AG09309 (cell line): ENCODE results near the gene CDH4.

Experiments
- DNase-seq: peaks from one replicate; pipeline ENCODE4 v3.0.0-alpha.2; 2010; ENCODE audit warnings: low read depth
- H3K4me3 ChIP-seq: 2 replicates; pipeline ENCODE4 v1.5.1; 2011; ENCODE audit warnings: mild to moderate bottlenecking, low read depth, low read length, moderate library complexity; ENCODE audit not compliant: control insufficient read depth
- TF ChIP-seq, protein P1 (sequence below): IDR thresholded peaks from 2 replicates; pipeline ENCODE4 v1.5.1; 2011; ENCODE audit warnings: mild to moderate bottlenecking, low read depth, low read length, inconsistent platforms; ENCODE audit not compliant: insufficient read depth, control insufficient read depth; ENCODE audit errors: missing control alignments

Gene CDH4

DNA sequence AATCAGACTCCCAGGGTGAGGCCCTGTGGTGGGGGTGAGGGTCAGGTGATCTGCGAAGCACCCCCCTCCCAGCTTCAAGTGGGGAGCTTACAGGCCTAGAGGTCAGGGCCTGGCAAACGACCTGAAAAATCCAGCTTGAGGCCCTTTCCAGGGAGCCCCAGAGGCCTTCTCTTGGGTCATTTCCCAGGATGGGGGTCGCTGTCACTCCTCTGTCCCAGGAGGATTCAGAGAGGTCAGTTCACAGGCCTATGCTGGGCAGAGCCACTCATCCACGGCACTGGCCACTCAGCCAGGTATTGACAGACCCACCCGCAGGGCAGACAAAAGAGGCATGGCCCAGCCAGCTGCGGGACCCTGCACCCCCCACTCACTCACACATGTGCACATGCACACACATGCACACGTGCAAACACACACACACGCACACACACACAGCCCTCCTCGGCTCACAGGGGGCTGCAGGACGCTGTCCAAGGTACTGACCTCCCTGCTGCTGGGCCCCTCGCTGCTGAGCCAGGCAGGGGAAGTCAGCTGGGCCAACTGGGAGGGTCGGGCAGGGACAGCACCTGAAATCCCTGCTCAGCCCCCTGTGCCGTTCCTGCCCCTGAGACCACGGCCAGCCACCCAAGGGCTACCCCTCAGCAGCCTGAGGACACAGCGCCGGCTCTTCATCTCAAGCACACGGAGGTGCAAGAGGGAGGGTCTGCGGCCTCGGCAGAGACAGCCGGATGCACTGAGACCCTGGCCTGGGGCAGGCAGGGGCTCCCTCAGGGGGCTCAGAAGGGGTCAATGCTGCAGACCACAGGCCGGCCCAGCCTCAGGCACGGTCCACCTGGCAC is 699.9 kb downstream of the CDH4 start:
- TF ChIP-seq, protein P1, sequence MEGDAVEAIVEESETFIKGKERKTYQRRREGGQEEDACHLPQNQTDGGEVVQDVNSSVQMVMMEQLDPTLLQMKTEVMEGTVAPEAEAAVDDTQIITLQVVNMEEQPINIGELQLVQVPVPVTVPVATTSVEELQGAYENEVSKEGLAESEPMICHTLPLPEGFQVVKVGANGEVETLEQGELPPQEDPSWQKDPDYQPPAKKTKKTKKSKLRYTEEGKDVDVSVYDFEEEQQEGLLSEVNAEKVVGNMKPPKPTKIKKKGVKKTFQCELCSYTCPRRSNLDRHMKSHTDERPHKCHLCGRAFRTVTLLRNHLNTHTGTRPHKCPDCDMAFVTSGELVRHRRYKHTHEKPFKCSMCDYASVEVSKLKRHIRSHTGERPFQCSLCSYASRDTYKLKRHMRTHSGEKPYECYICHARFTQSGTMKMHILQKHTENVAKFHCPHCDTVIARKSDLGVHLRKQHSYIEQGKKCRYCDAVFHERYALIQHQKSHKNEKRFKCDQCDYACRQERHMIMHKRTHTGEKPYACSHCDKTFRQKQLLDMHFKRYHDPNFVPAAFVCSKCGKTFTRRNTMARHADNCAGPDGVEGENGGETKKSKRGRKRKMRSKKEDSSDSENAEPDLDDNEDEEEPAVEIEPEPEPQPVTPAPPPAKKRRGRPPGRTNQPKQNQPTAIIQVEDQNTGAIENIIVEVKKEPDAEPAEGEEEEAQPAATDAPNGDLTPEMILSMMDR = no peak
- H3K4me3 ChIP-seq = no peak overlapping the region
- no peak for DNase-seq

DNA sequence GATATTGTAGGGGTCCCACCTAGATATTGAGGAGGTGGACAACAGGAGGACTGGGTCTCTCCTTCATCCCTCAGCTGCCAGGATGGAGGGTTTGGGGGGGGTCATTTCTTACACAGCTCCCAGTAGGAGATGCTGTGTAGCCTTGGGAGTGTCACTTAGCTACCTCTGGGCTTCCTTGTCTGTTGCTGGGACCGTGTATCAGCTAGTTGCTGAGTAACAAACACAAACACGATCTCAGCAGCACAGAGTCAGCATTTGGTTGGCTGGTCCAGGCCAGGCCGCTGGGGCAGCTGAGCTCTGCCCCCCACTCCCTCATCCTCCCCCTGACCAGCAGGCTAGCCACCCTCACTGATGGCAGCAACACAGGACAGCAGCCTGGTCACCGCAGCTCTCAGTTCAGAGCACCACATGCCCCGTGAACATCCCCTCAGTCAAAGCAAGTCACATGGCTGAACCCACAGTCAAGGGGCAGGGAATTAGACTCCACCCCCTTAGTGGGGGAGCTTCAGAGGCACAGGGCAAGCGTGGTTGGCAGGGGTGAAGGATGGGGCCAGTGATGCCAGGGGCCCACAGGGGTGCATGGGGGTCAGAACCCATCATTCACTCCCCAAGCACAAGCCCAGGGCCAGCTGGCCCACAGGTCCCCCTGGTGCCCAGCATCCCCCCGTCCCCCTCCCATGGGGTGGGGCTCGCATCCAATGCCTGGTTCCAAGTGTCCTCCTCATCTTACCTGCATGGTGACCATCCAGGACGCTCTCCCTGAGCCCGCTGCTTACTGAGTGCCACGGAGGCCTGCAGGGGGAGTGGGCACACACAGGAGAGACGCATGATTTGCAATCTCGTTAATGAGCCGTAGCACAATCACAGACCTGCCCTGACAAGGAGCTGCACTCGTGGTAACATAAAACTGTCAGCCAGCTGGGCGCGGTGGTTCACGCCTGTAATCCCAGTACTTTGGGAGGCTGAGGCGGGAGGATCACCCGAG is 701.3 kb downstream of the CDH4 start:
- TF ChIP-seq, protein P1 = no peak

DNA sequence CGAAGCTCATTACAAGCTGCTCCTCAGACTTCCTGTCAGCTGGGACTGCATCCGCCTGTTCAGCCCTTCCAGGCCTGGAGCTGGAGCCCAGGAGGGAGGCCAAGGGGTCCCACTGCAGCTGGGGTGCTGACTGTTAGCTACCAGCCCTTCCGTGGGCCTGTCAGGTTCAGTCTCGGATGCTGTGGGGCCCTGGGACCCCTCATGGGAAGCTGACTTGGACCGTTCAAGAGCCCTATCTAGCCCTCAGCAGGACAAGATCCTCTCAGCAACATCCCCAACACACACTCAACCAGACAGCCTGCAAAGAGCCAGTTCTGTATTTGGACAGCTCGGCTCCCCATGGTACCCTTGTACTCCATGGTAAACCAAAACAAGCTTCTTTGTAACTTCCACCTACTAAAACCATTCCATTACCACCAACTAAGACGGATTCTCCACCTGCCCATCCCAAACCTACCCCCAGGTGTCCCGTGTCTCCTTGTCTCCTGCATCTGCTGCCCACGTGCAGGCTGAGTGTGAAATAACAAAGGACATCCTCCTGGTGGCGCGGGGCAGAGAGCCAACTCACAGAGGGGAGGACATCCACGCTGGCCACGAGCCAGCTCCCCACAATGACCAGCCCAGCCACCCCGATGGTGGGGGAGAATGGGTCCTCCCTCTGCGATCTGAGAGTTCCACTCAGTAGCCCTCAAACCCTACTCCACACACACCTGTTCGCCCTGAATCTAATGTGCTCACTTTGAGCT is 702.4 kb downstream of the CDH4 start:
- no peak for DNase-seq
- no peak overlapping the region for H3K4me3 ChIP-seq
- TF ChIP-seq, protein P1 = no peak

More for the DNA sequence above, 701.3 kb downstream of the CDH4 start:
- DNase-seq = no peak
- no peak overlapping the region for H3K4me3 ChIP-seq

DNA sequence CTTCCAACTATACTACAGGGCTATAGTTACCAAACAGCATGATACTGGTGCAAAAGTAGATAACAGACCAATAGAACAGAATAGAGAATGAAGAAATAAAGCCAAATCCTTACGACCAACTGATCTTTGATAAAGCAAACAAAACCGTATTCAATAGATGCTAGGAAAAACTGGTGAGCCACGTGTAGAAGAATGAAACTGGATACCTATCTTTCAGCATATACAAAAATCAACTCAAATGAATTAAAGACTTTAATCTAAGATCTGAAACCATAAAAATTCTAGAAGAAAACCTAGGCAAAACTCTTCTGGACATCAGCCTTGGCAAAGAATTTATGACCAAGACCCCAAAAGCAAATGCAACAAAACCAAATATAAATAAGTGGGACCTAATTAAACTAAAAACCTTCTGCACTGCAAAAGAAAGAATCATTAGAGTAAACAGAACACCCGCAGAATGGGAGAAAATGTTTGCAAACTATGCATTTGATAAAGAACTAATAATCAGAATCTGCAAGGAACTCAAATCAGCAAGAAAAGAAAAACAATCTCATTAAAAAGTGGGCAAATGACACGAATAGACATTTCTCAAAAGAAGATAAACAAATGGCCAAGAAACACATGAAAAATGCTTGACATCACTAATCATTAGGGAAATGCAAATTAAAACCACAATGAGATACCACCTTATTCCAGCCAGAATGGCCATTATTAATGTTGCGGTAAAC is 703.8 kb downstream of the CDH4 start:
- H3K4me3 ChIP-seq = no peak overlapping the region
- DNase-seq = no peak
- TF ChIP-seq, protein P1 = no peak

DNA sequence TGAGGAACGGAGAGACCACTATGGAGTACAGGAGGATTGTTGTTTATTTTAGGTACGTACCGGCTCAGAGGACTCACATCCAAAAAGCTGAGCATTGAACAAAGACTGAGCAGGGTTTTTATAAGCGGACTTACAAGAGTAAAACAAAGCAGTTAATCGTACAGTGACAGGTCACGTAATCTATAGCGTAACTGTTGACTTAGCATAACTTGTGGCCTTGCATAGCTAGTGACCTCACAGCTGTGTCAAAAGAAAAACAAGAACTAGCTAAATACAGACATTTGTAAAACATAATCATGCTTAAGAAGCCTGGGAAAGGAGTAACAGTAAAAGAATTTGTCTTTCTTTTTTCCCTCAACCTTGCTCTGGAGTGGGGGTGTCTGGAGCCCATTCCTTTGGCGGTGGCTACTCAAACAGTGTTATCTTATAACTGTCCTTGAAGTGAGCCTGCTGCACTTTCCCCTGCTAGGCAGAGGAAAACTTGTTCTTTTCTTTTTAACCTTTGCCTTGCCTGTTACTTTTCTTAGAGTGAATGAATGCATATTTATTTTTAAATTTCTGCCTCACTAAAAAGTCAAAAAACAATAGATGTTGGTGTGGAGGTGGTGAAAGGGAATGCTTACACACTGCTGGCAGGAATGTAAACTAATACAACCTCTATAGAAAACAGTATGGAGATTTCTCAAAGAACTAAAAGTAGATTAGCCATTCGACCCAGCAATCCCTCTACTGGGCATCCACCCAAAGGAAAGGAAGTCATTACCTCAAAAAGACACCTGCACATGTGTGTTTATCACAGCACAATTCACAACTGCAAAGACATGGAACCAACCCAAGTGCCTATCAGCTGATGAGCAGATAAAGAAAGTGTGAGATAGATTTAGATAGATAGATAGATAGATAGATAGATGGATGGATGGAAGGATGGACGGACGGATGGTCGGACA is 704.6 kb downstream of the CDH4 start:
- H3K4me3 ChIP-seq = no peak overlapping the region
- no peak for DNase-seq
- TF ChIP-seq, protein P1 = no peak
